NT2/D1 (cell line): Measurements from ENCODE around the gene CD2.

ENCODE experiments used
- SUZ12 ChIP-seq: IDR thresholded peaks from 2 replicates; pipeline ENCODE4 v1.6.1; 2011; ENCODE audit not compliant: insufficient read length, insufficient read depth; ENCODE audit errors: extremely low read depth
- YY1 ChIP-seq: IDR thresholded peaks from 2 replicates; pipeline ENCODE4 v1.6.1; 2011; ENCODE audit not compliant: insufficient read length, insufficient read depth
- ZNF274 ChIP-seq: IDR thresholded peaks from 2 replicates; pipeline ENCODE4 v1.6.1; 2011; ENCODE audit warnings: mild to moderate bottlenecking, low read depth, low read length

DNA sequence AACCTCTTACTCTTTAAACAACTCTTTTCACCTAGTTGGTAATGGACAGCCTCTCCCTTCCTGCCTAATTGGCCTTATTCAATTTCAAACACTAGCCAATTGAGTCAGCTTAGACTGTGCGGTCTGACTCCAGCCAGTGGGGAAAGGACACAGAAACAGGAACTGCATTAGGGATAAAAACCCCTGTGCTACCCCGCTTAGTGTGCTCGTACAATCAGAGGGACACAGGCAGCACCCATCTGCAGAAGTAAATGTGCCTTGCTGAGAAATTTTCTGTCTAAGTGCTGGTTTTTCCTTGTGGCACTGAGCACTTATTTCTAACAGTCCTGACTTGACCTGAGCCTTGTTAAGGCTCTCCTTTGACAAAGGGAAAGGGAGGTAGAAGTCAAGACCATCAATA lies 6.0 kb upstream of the CD2 start:
- TF ChIP-seq YY1 (no peak), ZNF274 (no peak), SUZ12 (no peak)
